ENCODE data around the gene SVEP1.

SVEP1 gene

DNA sequence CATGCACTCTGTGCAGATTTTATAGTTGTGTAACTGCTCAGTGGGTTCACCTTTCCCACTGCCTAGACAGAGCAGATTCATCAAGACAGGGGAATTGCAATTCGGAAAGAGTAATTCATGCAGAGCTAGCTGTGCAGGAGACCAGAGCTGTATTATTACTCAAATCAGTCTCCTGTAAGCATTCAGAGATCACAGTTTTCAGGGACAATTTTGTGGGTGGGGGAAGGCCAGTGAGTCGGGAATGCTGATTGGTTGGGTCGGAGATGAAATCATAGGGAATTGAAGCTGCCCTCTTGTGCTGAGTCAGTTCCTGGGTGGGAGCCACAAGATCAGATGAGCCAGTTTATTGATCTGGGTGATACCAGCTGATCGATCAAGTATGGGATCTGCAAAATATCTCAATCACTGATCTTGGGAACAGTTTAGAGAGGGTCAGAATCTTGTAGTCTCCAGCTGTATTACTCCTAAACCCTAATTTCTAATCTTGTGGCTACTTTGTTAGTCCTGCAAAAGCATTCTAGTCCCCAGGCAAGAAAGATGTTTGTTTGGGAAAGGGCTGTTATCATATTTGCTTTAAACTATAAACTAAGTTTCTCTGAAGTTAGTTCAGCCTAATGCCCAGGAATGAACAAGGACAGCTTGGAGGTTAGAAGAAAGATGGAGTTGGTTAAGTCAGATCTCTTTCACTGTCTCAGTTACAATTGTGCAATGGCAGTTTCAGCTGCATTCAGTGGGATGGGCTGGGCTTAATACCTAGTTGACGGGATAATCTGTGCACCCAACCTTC lies 12.7 kb upstream of the SVEP1 start:
- no peak overlapping the region for H3K27ac Mint-ChIP-seq

DNA sequence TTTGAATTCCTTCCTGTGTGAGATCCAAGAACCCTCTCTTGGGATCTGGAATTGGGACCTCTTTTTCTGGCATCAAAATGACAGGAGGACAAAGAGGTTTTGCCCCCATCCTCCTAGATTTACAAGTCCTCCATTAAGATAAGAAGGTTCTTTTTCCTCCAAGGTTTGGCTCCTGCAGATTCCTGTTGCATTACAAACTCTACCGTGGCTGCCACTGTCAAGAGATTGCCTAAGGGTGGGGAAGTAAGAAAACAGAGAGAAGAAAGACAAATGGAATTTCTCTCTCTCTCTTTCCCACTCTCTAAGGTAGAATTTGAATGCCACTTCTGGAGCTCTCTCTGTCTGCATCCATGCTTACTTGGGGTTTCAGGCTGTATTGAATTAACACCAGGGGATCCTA lies 12.0 kb upstream of the SVEP1 start:
- Mint-ChIP-seq H3K9me3 (peaks cover 11% of the 10 kb centered on the region), H3K4me3 (no peak overlapping the region), H3K36me3 (no peaks in the 10 kb centered on the region), H3K27ac (no peak overlapping the region), H3K27me3 (peaks cover 2% of the 10 kb centered on the region), H3K4me1 (no peaks in the 10 kb centered on the region)
- DNase-seq (ENCODE audit: low spot score in 2 of 2) (no peak), ATAC-seq (ENCODE audit: low read depth) (no peak)

More for the DNA sequence above, 12.7 kb upstream of the SVEP1 start:
- DNase-seq (ENCODE audit: low spot score in 2 of 2) (no peak), ATAC-seq (ENCODE audit: low read depth) (no peak)
- Mint-ChIP-seq H3K36me3 (no peaks in the 10 kb centered on the region), H3K27me3 (peaks cover 2% of the 10 kb centered on the region), H3K4me1 (no peaks in the 10 kb centered on the region), H3K4me3 (no peak overlapping the region), H3K9me3 (peaks cover 10% of the 10 kb centered on the region)

DNA sequence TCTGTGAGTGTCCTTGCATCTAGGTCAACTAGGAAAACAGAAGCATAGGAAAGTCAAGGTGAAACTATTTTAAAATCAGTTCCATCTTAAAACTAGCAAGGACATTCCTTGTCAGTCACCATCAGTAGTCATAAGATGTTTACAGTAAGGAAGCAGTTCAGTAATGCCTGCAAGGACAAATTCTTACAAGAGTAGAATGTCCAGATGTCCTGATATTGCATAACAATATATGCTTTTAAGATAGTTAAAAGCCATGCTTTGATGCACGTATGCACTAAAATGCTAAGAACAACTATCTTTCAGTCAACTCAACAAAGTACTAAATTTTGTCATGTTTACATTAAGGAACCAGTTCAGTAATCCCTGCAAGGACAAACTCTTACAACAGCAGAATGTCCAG lies 11.3 kb upstream of the SVEP1 start:
- Mint-ChIP-seq H3K27ac (no peak overlapping the region), H3K4me3 (no peak overlapping the region), H3K9me3 (peaks cover 14% of the 10 kb centered on the region), H3K36me3 (no peaks in the 10 kb centered on the region), H3K4me1 (no peaks in the 10 kb centered on the region), H3K27me3 (no peaks in the 10 kb centered on the region)
- DNase-seq (ENCODE audit: low spot score in 2 of 2) (no peak), ATAC-seq (ENCODE audit: low read depth) (no peak)

DNA sequence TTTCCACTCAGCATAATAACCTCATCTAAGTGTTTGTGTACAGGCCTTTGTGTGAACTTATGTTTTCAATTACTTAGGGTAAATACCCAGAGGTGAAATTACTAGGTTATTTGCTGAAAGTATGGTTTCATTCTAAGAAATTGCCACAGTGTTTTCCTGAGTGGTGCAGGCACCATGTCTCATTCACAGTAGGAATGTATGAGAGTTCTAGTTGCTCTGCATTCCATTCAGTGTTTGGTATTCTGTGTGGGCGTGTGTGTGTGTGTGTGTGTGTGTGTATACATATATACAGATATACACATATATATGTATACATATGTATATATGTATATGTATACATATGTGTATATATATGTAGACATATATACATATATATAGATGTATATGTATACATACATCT lies 8.8 kb upstream of the SVEP1 start:
- peaks cover 19% of the 10 kb centered on the region for H3K9me3 Mint-ChIP-seq
- no peaks in the 10 kb centered on the region for H3K4me1 Mint-ChIP-seq
- no peak overlapping the region for H3K27ac Mint-ChIP-seq
- no peaks in the 10 kb centered on the region for H3K36me3 Mint-ChIP-seq
- ATAC-seq (ENCODE audit: low read depth), result no peak
- no peak for DNase-seq (ENCODE audit: low spot score in 2 of 2)
- no peaks in the 10 kb centered on the region for H3K27me3 Mint-ChIP-seq
- no peak overlapping the region for H3K4me3 Mint-ChIP-seq

GRCh38 chr9:110583237-110583636 lies 3.7 kb upstream of the SVEP1 start:
- ATAC-seq (ENCODE audit: low read depth), result no peak
- Mint-ChIP-seq H3K27ac (no peak overlapping the region), H3K27me3 (peaks cover 8% of the 10 kb centered on the region), H3K36me3 (peaks cover 2% of the 10 kb centered on the region), H3K4me1 (peaks cover 2% of the 10 kb centered on the region), H3K4me3 (no peak overlapping the region), H3K9me3 (peaks cover 13% of the 10 kb centered on the region)
- no peak for DNase-seq (ENCODE audit: low spot score in 2 of 2)

DNA sequence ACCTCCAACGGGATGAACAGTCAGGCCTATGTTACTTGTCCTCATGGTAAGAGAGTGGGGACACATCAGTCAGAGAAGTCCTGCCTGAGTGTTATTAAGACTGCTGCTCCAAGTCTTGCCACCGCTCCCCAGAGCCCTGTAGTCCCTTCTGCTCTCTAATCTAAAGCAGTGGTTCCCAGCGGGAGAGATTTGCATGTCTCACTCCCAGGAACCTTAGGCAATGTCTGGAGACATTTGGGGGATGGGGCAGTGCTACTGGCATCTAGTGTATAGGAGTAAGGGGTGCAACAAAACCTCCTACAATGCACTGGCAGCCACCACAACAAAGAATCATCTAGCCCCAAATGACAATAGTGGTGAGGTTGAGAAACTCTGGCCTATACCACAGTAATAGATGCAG lies 2.6 kb upstream of the SVEP1 start:
- no peak overlapping the region for H3K27ac Mint-ChIP-seq
- H3K9me3 Mint-ChIP-seq, result peaks cover 9% of the 10 kb centered on the region
- H3K36me3 Mint-ChIP-seq, result peaks cover 2% of the 10 kb centered on the region
- no peak for DNase-seq (ENCODE audit: low spot score in 2 of 2)
- no peak overlapping the region for H3K4me3 Mint-ChIP-seq
- peaks cover 2% of the 10 kb centered on the region for H3K4me1 Mint-ChIP-seq
- H3K27me3 Mint-ChIP-seq, result peaks cover 9% of the 10 kb centered on the region
- ATAC-seq (ENCODE audit: low read depth), result no peak

DNA sequence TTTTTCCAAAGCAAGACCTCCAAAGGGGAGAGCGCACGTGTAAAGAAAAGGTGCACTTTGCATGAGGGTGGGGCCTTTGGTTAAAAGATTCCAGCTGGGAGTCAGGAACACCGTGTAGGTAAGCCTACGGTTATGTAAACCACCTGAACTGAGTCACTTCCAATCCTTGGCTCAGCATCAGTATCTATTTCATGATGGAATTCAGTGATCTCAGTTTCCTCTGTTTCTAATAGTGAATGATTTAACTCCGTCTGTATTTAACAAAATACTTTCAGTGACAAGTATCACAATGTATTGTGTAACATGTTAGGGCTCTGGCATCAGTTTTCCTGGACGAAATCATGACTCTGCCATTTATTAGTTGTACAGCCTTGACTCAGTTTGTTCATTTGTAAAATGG lies 1.3 kb upstream of the SVEP1 start:
- H3K9me3 Mint-ChIP-seq, result peaks cover 6% of the 10 kb centered on the region
- H3K36me3 Mint-ChIP-seq, result peaks cover 2% of the 10 kb centered on the region
- peaks cover 10% of the 10 kb centered on the region for H3K27me3 Mint-ChIP-seq
- H3K4me3 Mint-ChIP-seq, result no peak overlapping the region
- H3K4me1 Mint-ChIP-seq, result peaks cover 2% of the 10 kb centered on the region
- ATAC-seq (ENCODE audit: low read depth), result no peak
- DNase-seq (ENCODE audit: low spot score in 2 of 2), result no peak
- H3K27ac Mint-ChIP-seq, result no peak overlapping the region

GRCh38 chr9:110579862-110580219 lies 300 bp upstream of the SVEP1 start:
- peaks cover 2% of the 10 kb centered on the region for H3K4me1 Mint-ChIP-seq
- no peak for DNase-seq (ENCODE audit: low spot score in 2 of 2)
- peaks cover 10% of the 10 kb centered on the region for H3K27me3 Mint-ChIP-seq
- H3K27ac Mint-ChIP-seq, result no peak overlapping the region
- no peaks in the 10 kb centered on the region for H3K9me3 Mint-ChIP-seq
- H3K36me3 Mint-ChIP-seq, result peaks cover 2% of the 10 kb centered on the region
- ATAC-seq (ENCODE audit: low read depth), result no peak
- no peak overlapping the region for H3K4me3 Mint-ChIP-seq

GRCh38 chr9:110578575-110579033 lies 937 bp downstream of the SVEP1 start:
- ATAC-seq (ENCODE audit: low read depth) (no peak), DNase-seq (ENCODE audit: low spot score in 2 of 2) (no peak)
- H3K4me3 Mint-ChIP-seq, result no peak overlapping the region

DNA sequence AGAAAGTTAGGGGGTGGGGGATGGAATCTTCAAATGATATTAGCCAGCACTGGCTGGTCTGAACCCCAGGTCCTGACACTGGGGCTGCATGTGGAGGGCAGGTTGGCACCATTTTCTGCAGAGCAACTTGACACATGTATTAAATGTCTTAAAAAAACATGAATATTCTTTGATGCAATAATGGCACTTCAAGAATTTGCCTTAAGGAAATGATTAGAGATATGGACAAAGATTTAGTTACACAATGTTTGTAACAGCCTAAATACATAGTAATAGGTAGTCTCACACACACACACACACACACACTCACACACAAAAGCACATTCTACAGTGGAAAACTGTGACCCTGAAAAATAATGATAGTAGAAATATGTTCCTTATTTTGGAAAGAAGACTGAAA lies 3.6 kb downstream of the SVEP1 start:
- H3K9me3 Mint-ChIP-seq, result no peaks in the 10 kb centered on the region
- no peak for DNase-seq (ENCODE audit: low spot score in 2 of 2)
- H3K4me1 Mint-ChIP-seq, result no peaks in the 10 kb centered on the region
- ATAC-seq (ENCODE audit: low read depth), result no peak
- peaks cover 10% of the 10 kb centered on the region for H3K27me3 Mint-ChIP-seq
- H3K36me3 Mint-ChIP-seq, result peaks cover 2% of the 10 kb centered on the region
- no peak overlapping the region for H3K4me3 Mint-ChIP-seq
- no peak overlapping the region for H3K27ac Mint-ChIP-seq

More at GRCh38 chr9:110578575-110579033, 937 bp downstream of the SVEP1 start:
- Mint-ChIP-seq H3K36me3 (peaks cover 2% of the 10 kb centered on the region), H3K27ac (no peak overlapping the region), H3K4me1 (peaks cover 2% of the 10 kb centered on the region), H3K9me3 (no peaks in the 10 kb centered on the region), H3K27me3 (peaks cover 10% of the 10 kb centered on the region)

DNA sequence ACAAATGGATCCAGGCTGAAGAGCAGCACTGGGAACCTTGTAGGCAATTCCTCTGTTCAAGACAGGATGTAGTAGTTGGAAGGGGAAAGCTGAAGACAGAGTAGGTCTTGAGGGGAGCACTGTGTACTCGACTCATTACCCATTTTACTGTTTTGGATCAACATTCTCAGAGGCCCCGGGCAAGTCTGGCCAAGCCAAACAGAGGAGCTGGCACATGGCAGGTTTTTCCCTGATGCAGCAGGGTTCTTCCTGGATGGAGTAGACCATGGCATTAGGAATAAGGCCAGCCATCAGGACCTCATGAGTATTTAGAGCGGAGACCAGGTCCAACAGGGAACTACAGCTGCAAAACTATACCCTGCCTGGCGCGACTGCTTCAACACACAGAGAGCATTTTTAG lies 4.4 kb downstream of the SVEP1 start:
- DNase-seq (ENCODE audit: low spot score in 2 of 2) (no peak), ATAC-seq (ENCODE audit: low read depth) (no peak)
- Mint-ChIP-seq H3K4me3 (no peak overlapping the region), H3K9me3 (no peaks in the 10 kb centered on the region), H3K36me3 (peaks cover 2% of the 10 kb centered on the region), H3K27ac (no peak overlapping the region), H3K4me1 (no peaks in the 10 kb centered on the region), H3K27me3 (peaks cover 8% of the 10 kb centered on the region)

DNA sequence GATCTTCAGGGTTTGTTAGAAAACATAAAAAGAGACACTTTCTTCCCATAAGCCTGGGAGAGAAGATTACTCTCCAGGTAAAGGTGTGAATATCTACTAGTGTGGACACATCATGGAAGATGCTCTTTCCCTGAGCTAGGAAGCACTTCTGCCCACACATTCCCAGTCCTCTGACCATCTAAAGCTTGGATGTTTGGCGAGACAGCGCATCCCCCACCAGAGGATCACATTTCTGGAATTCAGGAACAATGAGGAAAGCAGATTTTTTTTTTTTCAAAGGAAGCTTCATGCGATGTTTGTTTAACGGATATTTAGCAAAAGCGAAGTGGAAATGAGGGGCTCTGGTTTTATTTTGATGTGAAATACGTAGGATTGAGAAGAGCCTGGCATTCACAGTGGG lies 6.2 kb downstream of the SVEP1 start:
- H3K4me3 Mint-ChIP-seq, result no peak overlapping the region
- DNase-seq (ENCODE audit: low spot score in 2 of 2) (no peak), ATAC-seq (ENCODE audit: low read depth) (no peak)
- no peak overlapping the region for H3K27ac Mint-ChIP-seq
- H3K27me3 Mint-ChIP-seq, result peaks cover 3% of the 10 kb centered on the region
- no peaks in the 10 kb centered on the region for H3K36me3 Mint-ChIP-seq
- no peaks in the 10 kb centered on the region for H3K9me3 Mint-ChIP-seq
- no peaks in the 10 kb centered on the region for H3K4me1 Mint-ChIP-seq

DNA sequence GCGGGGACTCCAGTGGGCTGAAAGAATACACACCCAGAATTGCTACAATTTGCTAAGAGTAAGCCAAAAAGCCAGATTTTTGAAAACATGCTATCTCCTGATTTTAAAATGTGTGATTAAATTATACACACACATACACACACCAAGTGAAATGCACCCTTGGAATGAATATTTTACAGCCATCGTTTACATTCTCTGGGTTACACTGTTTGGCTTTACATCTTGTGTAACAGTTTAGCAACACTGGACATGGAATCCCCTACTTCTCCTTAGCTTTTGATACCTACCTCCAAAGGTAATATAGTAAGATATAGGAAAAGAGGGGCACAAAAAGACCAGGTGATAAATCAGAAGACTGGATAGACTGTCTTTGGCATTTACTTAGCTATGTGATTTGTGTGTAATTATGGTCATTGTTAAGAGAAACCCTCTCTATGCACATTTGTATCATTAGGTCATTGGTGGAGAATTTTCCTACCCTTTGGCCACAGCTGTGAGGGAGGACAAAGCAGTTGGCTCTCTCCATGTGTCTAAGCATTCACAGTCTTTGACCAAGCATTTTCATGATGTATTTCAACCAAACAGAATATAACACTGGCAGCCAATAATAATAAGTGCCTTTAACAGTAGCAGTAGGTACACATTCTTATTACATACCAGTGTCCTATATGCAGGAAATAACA lies 7.6 kb downstream of the SVEP1 start:
- Mint-ChIP-seq H3K27ac (no peak overlapping the region), H3K4me1 (no peaks in the 10 kb centered on the region), H3K36me3 (no peaks in the 10 kb centered on the region), H3K9me3 (no peaks in the 10 kb centered on the region), H3K27me3 (peaks cover 2% of the 10 kb centered on the region), H3K4me3 (no peak overlapping the region)
- DNase-seq (ENCODE audit: low spot score in 2 of 2), result no peak
- no peak for ATAC-seq (ENCODE audit: low read depth)

DNA sequence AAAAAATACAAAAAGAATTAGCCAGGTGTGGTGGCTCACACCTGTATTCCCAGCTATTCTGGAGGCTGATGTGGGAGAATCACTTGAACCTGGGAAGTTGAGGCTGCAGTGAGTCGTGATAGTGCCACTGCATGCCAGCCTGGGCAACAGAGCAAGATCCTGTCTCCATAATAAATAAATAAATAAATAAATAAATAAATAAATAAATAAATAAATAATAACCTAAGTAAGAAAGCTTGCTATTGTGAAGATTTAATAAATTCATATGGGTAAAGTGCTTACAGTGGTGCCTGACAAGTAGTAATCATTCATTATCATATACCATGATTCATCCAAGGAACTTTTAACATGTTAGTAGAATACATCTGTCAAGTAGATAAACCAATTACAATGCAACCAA lies 13.4 kb downstream of the SVEP1 start:
- Mint-ChIP-seq H3K36me3 (no peaks in the 10 kb centered on the region), H3K4me1 (no peaks in the 10 kb centered on the region), H3K9me3 (peaks cover 2% of the 10 kb centered on the region), H3K27ac (no peak overlapping the region), H3K27me3 (peaks cover 5% of the 10 kb centered on the region), H3K4me3 (no peak overlapping the region)
- no peak for ATAC-seq (ENCODE audit: low read depth)
- no peak for DNase-seq (ENCODE audit: low spot score in 2 of 2)

DNA sequence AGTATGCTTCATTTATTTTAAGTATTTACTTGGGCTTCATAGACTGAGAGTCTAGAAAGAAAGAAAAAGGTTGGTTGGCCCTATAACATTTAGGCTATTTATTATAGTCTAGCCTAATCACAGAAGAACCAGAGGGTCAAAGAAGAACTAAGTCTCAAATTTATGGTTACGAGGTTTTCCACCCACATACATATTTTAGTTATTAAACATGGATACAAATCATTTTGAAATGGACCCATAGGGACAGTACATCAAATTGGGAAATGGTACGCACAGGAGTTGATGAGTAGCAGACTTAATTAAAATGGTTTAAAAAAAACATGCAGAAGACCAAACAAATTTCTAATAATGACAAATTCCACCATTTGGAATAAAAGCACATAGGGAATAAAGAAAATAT lies 17.7 kb downstream of the SVEP1 start:
- no peaks in the 10 kb centered on the region for H3K4me1 Mint-ChIP-seq
- H3K4me3 Mint-ChIP-seq, result no peak overlapping the region
- no peak overlapping the region for H3K27ac Mint-ChIP-seq
- H3K27me3 Mint-ChIP-seq, result peaks cover 5% of the 10 kb centered on the region
- ATAC-seq (ENCODE audit: low read depth), result no peak
- H3K9me3 Mint-ChIP-seq, result peaks cover 6% of the 10 kb centered on the region
- DNase-seq (ENCODE audit: low spot score in 2 of 2), result no peak
- H3K36me3 Mint-ChIP-seq, result no peaks in the 10 kb centered on the region
